PC-3 (cell line): ENCODE data around the gene RSU1.

Source experiments
- EZH2phosphoT487 ChIP-seq: fragments of 300-600 bp; sonication (generic); IDR thresholded peaks from 2 replicates; pipeline ENCODE4 v1.6.1; 2018; ENCODE audit warnings: mild to moderate bottlenecking, antibody characterized with exemption, low read length, borderline replicate concordance
- TF ChIP-seq, protein P1 (sequence below): fragments of 300-600 bp; sonication (generic); conservative IDR thresholded peaks from 2 replicates; pipeline ENCODE4 v1.5.1; 2017; ENCODE audit warnings: antibody characterized with exemption, low read depth, mild to moderate bottlenecking, low read length

DNA sequence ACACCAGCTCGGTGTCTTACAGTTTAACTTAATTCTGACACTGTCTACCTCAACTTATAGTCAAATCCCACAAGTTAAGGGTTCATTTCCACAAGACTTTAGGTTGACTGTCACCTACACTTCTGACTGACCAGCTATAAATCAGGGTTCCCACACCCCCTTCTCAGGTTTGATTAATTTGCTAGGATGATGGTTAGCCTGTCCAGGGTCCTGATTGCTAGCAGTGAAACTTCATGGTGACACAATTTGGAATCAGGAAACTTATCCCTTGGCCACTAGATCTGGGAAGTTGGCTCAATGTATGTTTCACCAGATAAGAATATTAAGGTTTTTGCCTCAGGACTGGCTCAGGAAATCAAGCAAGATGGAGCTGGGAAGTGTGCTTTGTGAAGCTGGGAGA, 2.8 kb upstream of the RSU1 start:
- TF ChIP-seq EZH2phosphoT487, result no peak
- TF ChIP-seq, protein P1, sequence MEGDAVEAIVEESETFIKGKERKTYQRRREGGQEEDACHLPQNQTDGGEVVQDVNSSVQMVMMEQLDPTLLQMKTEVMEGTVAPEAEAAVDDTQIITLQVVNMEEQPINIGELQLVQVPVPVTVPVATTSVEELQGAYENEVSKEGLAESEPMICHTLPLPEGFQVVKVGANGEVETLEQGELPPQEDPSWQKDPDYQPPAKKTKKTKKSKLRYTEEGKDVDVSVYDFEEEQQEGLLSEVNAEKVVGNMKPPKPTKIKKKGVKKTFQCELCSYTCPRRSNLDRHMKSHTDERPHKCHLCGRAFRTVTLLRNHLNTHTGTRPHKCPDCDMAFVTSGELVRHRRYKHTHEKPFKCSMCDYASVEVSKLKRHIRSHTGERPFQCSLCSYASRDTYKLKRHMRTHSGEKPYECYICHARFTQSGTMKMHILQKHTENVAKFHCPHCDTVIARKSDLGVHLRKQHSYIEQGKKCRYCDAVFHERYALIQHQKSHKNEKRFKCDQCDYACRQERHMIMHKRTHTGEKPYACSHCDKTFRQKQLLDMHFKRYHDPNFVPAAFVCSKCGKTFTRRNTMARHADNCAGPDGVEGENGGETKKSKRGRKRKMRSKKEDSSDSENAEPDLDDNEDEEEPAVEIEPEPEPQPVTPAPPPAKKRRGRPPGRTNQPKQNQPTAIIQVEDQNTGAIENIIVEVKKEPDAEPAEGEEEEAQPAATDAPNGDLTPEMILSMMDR, result no peak
